HepG2 (cell line): ENCODE data around the gene S100A4. TPM values are rescaled to one million over a fixed set of nuclear protein-coding genes. Genes with fewer than 3 reads are reported as not detected.

Source experiments
- CBX5 ChIP-seq: sonication (generic); formaldehyde crosslinking; IDR thresholded peaks from 2 replicates; pipeline ENCODE4 v1.4.0; 2020; ENCODE audit warnings: missing genetic modification reagents, borderline replicate concordance
- EEA1 ChIP-seq: sonication (generic); formaldehyde crosslinking; IDR thresholded peaks from 2 replicates; pipeline ENCODE4 v1.5.1; 2020; ENCODE audit warnings: mild to moderate bottlenecking, missing genetic modification reagents, borderline replicate concordance
- ETV5 ChIP-seq: IDR thresholded peaks from 2 replicates; pipeline ENCODE4 v1.6.1; 2018; ENCODE audit warnings: missing biosample characterization, missing genetic modification reagents, inconsistent platforms, borderline replicate concordance
- FOXA3 ChIP-seq: IDR thresholded peaks from 2 replicates; pipeline ENCODE4 v1.6.1; 2016; ENCODE audit warnings: missing genetic modification reagents, missing compliant biosample characterization
- HMGXB3 ChIP-seq: sonication (generic); formaldehyde crosslinking; IDR thresholded peaks from 2 replicates; pipeline ENCODE4 v1.4.0; 2020; ENCODE audit warnings: missing genetic modification reagents, borderline replicate concordance
- HOXD1 ChIP-seq: sonication (generic); formaldehyde crosslinking; IDR thresholded peaks from 2 replicates; pipeline ENCODE4 v1.5.0; 2020; ENCODE audit warnings: missing genetic modification reagents
- IRF2 ChIP-seq: IDR thresholded peaks from 2 replicates; pipeline ENCODE4 v1.6.1; 2018; ENCODE audit warnings: missing genetic modification reagents, missing compliant biosample characterization
- KDM2A ChIP-seq: sonication (generic); formaldehyde crosslinking; IDR thresholded peaks from 2 replicates; pipeline ENCODE4 v1.4.0; 2020; ENCODE audit warnings: low read depth, missing genetic modification reagents, borderline replicate concordance
- MXI1 ChIP-seq: IDR thresholded peaks from 3 replicates; pipeline ENCODE4 v1.6.1; 2012; ENCODE audit warnings: low read depth, low read length, inconsistent platforms, borderline replicate concordance
- MYPOP ChIP-seq: sonication (generic); formaldehyde crosslinking; IDR thresholded peaks from 2 replicates; pipeline ENCODE4 v1.8.1; 2023; ENCODE audit warnings: mild to moderate bottlenecking, moderate library complexity, missing genetic modification reagents
- PHF8 ChIP-seq: sonication (generic); formaldehyde crosslinking; IDR thresholded peaks from 2 replicates; pipeline ENCODE4 v1.5.0; 2020; ENCODE audit warnings: missing genetic modification reagents
- PRDM15 ChIP-seq: sonication (generic); formaldehyde crosslinking; IDR thresholded peaks from 2 replicates; pipeline ENCODE4 v1.4.0; 2020; ENCODE audit warnings: missing genetic modification reagents
- REPIN1 ChIP-seq: sonication (generic); formaldehyde crosslinking; IDR thresholded peaks from 2 replicates; pipeline ENCODE4 v1.8.0; 2022; ENCODE audit warnings: missing genetic modification reagents, low read depth, mild to moderate bottlenecking, borderline replicate concordance
- RXRB ChIP-seq: IDR thresholded peaks from 2 replicates; pipeline ENCODE4 v1.6.1; 2016; ENCODE audit warnings: borderline replicate concordance, missing genetic modification reagents, missing compliant biosample characterization
- SAP130 ChIP-seq: IDR thresholded peaks from 2 replicates; pipeline ENCODE4 v1.6.1; 2016; ENCODE audit warnings: low read depth
- USF2 ChIP-seq, 2 experiments: sonication (generic) in 1 of 2; formaldehyde crosslinking in 1 of 2; IDR thresholded peaks; 2 replicates each; pipeline versions ENCODE4 v1.5.1 to v1.6.1; 2011 to 2020; ENCODE audit warnings: borderline replicate concordance in 1 of 2, low read depth in 1 of 2, low read length in 1 of 2, mild to moderate bottlenecking in 1 of 2, missing genetic modification reagents in 1 of 2, moderate library complexity in 1 of 2
- polyA plus RNA-seq, 8 experiments: library from polyadenylated mRNA; depleted of rRNA in 3 of 8; stranded (reverse) in 7 of 8; unstranded in 1 of 8; fragments of >200 nt; fragmentation: Illumina TruSeq in 4 of 8; extraction: Trizol in 4 of 8; gene quantifications; 2 replicates each; pipeline versions ENCODE4 v1.2.1 to v1.2.3, GENCODE V29; 2011 to 2016; ENCODE audit warnings: low read depth in 4 of 8, missing spikeins in 1 of 8, mixed read lengths in 1 of 8; ENCODE audit not compliant: insufficient read depth in 1 of 8
- total RNA-seq, 5 experiments: library from RNA; depleted of rRNA; stranded (reverse); fragments of >200 nt; fragmentation: Illumina TruSeq; extraction: Trizol; gene quantifications; 2 replicates each; pipeline ENCODE4 v1.2.3, GENCODE V29; 2016; ENCODE audit warnings: low read depth in 1 of 5

The S100A4 gene
- total and polyA plus RNA-seq, 2 of the 13 experiments (the other 11 are each of a cell fraction or from before 2014, with no cell fraction given): 12.9 to 20.2 TPM

- TF ChIP-seq USF2 (IDR thresholded peaks at IDR 0.05; ENCODE audit: low read depth, low read length): no peak
- no peak for TF ChIP-seq USF2 (CRISPR knock-in tag; IDR thresholded peaks at IDR 0.05; ENCODE audit: borderline replicate concordance)
- peak; percentile 56; the same call in 1 of the 2 replicates for TF ChIP-seq KDM2A (CRISPR knock-in tag)
- TF ChIP-seq EEA1: no peak
- TF ChIP-seq REPIN1: 0 out of 2 replicates have a peak, but pooled peaks have one; percentile 29
- peak; percentile 23; the same call in 1 of the 2 replicates for TF ChIP-seq FOXA3
- peak; percentile 25; the same call in 1 of the 2 replicates for TF ChIP-seq MYPOP (CRISPR knock-in tag)
- TF ChIP-seq ETV5: peak; percentile 32; the same call in 1 of the 2 replicates
- peak; percentile 50; the same call in 1 of the 2 replicates for TF ChIP-seq IRF2
- 0 out of 3 replicates have a peak, but pooled peaks have one; percentile 29 for TF ChIP-seq MXI1
- 0 out of 2 replicates have a peak, but pooled peaks have one; percentile 38 for TF ChIP-seq RXRB
- no peak for TF ChIP-seq HOXD1 (CRISPR knock-in tag)
- peak; percentile 65 for TF ChIP-seq SAP130 (CRISPR knock-in tag)
- 0 out of 2 replicates have a peak, but pooled peaks have one; percentile 9 for TF ChIP-seq PHF8 (CRISPR knock-in tag)
- no peak for TF ChIP-seq PRDM15
- 0 out of 2 replicates have a peak, but pooled peaks have one; percentile 35 for TF ChIP-seq HMGXB3 (CRISPR knock-in tag)
- 0 out of 2 replicates have a peak, but pooled peaks have one; percentile 21 for TF ChIP-seq CBX5 (CRISPR knock-in tag)
Measured at GRCh38 chr1:153572569-153573015, 27.0 kb upstream of the S100A4 start (continued).
